Skeletal muscle tissue (tissue), 4 donors: ENCODE results near the gene ZNF672. TPM values are rescaled to one million over a fixed set of nuclear protein-coding genes. Genes with fewer than 3 reads are reported as not detected.
A peak's percentile ranks its signal among the peaks of the same experiment; 100 is the strongest.
"Not testable (repeated sequence)": the region's sequence is repeated elsewhere in the genome, so short reads cannot be mapped to it uniquely, and the experiment has no call there.

ENCODE experiments used
- H3K27ac ChIP-seq: one replicate; pipeline ENCODE4 v1.7.0; 2013; ENCODE audit warnings: mild to moderate bottlenecking, low read depth, low read length, inconsistent platforms
- H3K27me3 ChIP-seq, 3 donors: one replicate each; pipeline ENCODE4 v1.7.0; 2013; ENCODE audit warnings: low read length in 3 of 3; ENCODE audit not compliant: control insufficient read depth in 3 of 3, insufficient read depth in 3 of 3
- H3K36me3 ChIP-seq, 3 donors: one replicate each; pipeline ENCODE4 v1.7.0; 2013; ENCODE audit warnings: low read length in 3 of 3; ENCODE audit not compliant: control insufficient read depth in 3 of 3, insufficient read depth in 3 of 3
- H3K4me1 ChIP-seq, 3 donors: one replicate each; pipeline ENCODE4 v1.7.0; 2013; ENCODE audit warnings: low read length in 3 of 3, mild to moderate bottlenecking in 3 of 3; ENCODE audit not compliant: control insufficient read depth in 3 of 3, insufficient read depth in 3 of 3
- H3K4me3 ChIP-seq, 3 donors: one replicate each; pipeline ENCODE4 v1.7.0; 2013; ENCODE audit warnings: low read length in 3 of 3
- H3K9ac ChIP-seq, 3 donors: one replicate each; pipeline ENCODE4 v1.7.0; 2013; ENCODE audit warnings: low read length in 3 of 3, mild to moderate bottlenecking in 3 of 3, moderate library complexity in 2 of 3, low read depth in 1 of 3
- H3K9me3 ChIP-seq, 3 donors: one replicate each; pipeline ENCODE4 v1.7.0; 2013; ENCODE audit warnings: low read length in 3 of 3; ENCODE audit not compliant: control insufficient read depth in 3 of 3
- total RNA-seq: library from RNA; depleted of rRNA; stranded (reverse); fragments of >200 nt; gene quantifications from one replicate; pipeline ENCODE4 v1.2.3, GENCODE V29; 2014
- donor health status: Osteomylitis.

ZNF672 gene
- total RNA-seq, 1 donor from 2014 or later, result 15.7 TPM

GRCh38 chr1:248802454-248802853 is 35.6 kb upstream of the ZNF672 start:
- H3K36me3 ChIP-seq, result no peaks in the 10 kb centered on the region
- no peak overlapping the region for H3K27ac ChIP-seq
- H3K4me3 ChIP-seq, result no peak overlapping the region
- no peaks in the 10 kb centered on the region for H3K9me3 ChIP-seq
- no peaks in the 10 kb centered on the region for H3K27me3 ChIP-seq
- peaks cover 0 to 8% (median 5%) of the 10 kb centered on the region in 3 donors for H3K4me1 ChIP-seq
- H3K9ac ChIP-seq, result no peak overlapping the region

GRCh38 chr1:248803501-248803900 is 34.5 kb upstream of the ZNF672 start:
- H3K36me3 ChIP-seq, H3K9me3 ChIP-seq, H3K27me3 ChIP-seq, H3K4me3 ChIP-seq, H3K27ac ChIP-seq, H3K4me1 ChIP-seq, H3K9ac ChIP-seq: not testable (repeated sequence)

GRCh38 chr1:248804771-248805681 is 33.0 kb upstream of the ZNF672 start:
- Histone ChIP-seq H3K27ac (no peak overlapping the region), H3K9me3 (no peaks in the 10 kb centered on the region), H3K9ac (no peak overlapping the region), H3K27me3 (no peaks in the 10 kb centered on the region), H3K4me1 (peaks cover 0 to 10% (median 5%) of the 10 kb centered on the region in 3 donors), H3K4me3 (no peak overlapping the region), H3K36me3 (no peaks in the 10 kb centered on the region)

- Histone ChIP-seq H3K9me3 (no peaks in the 10 kb centered on the region), H3K4me1 (peaks cover 6 to 17% (median 10%) of the 10 kb centered on the region in 3 donors), H3K4me3 (no peak overlapping the region), H3K27me3 (no peaks in the 10 kb centered on the region), H3K27ac (no peak overlapping the region), H3K36me3 (no peaks in the 10 kb centered on the region), H3K9ac (no peak overlapping the region)
These were observed 32.1 kb upstream of the ZNF672 start for GRCh38 chr1:248805876-248806275.

GRCh38 chr1:248807067-248807737 is 30.8 kb upstream of the ZNF672 start:
- Histone ChIP-seq H3K9me3 (no peaks in the 10 kb centered on the region), H3K9ac (no peak overlapping the region), H3K27ac (no peak overlapping the region), H3K27me3 (no peaks in the 10 kb centered on the region), H3K4me1 (peaks cover 9 to 20% (median 10%) of the 10 kb centered on the region in 3 donors), H3K36me3 (peaks cover 6 to 12% (median 11%) of the 10 kb centered on the region in 3 donors), H3K4me3 (no peak overlapping the region)

- Histone ChIP-seq H3K36me3 (peaks cover 23 to 29% (median 27%) of the 10 kb centered on the region in 3 donors), H3K4me3 (no peak overlapping the region), H3K9me3 (no peaks in the 10 kb centered on the region), H3K9ac (no peak overlapping the region), H3K4me1 (peaks cover 9 to 20% (median 10%) of the 10 kb centered on the region in 3 donors), H3K27me3 (no peaks in the 10 kb centered on the region), H3K27ac (no peak overlapping the region)
These were observed 29.1 kb upstream of the ZNF672 start for GRCh38 chr1:248808876-248809275.

- peaks cover 9 to 20% (median 10%) of the 10 kb centered on the region in 3 donors for H3K4me1 ChIP-seq
- no peaks in the 10 kb centered on the region for H3K27me3 ChIP-seq
- no peak overlapping the region for H3K4me3 ChIP-seq
- no peaks in the 10 kb centered on the region for H3K9me3 ChIP-seq
- H3K36me3 ChIP-seq, result peaks cover 35 to 42% (median 35%) of the 10 kb centered on the region in 3 donors
- H3K9ac ChIP-seq, result peak overlapping the region in 1 of 3 donors; percentile 8
- no peak overlapping the region for H3K27ac ChIP-seq
These were observed 27.9 kb upstream of the ZNF672 start for GRCh38 chr1:248810000-248810726.

GRCh38 chr1:248810727-248811513 is 27.1 kb upstream of the ZNF672 start:
- Histone ChIP-seq H3K9ac (peak overlapping the region in 1 of 3 donors; percentile 8), H3K27me3 (no peaks in the 10 kb centered on the region), H3K9me3 (no peaks in the 10 kb centered on the region), H3K4me3 (no peak overlapping the region), H3K27ac (no peak overlapping the region), H3K4me1 (peaks cover 9 to 20% (median 10%) of the 10 kb centered on the region in 3 donors), H3K36me3 (peaks cover 43 to 49% (median 43%) of the 10 kb centered on the region in 3 donors)
